Measurements from ENCODE around the gene SLC45A2.

DNA sequence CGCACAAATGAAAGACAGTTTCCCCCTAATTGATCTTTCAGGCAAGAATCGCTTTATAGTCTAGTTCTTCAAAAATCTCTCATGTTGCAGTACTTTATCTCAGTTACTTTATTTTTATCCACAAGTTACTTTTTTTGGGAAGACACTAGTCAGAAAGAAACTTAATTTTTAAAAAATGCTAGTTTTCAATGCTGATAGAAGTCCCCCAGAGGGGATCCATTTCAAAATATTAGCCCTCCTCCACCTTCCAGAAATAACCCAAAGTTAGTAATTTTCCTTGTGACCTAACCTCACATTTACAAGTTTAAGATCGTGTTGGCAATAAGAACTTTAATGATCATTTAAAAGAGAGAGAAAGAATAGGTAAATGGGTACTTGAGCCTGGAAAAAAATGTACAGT is 47.5 kb upstream of the SLC45A2 start:
- no peak for TF ChIP-seq EZH2 (IDR thresholded peaks at IDR 0.05; ENCODE audit: borderline replicate concordance, low read depth, low read length, severe bottlenecking)
- TF ChIP-seq, protein P1, sequence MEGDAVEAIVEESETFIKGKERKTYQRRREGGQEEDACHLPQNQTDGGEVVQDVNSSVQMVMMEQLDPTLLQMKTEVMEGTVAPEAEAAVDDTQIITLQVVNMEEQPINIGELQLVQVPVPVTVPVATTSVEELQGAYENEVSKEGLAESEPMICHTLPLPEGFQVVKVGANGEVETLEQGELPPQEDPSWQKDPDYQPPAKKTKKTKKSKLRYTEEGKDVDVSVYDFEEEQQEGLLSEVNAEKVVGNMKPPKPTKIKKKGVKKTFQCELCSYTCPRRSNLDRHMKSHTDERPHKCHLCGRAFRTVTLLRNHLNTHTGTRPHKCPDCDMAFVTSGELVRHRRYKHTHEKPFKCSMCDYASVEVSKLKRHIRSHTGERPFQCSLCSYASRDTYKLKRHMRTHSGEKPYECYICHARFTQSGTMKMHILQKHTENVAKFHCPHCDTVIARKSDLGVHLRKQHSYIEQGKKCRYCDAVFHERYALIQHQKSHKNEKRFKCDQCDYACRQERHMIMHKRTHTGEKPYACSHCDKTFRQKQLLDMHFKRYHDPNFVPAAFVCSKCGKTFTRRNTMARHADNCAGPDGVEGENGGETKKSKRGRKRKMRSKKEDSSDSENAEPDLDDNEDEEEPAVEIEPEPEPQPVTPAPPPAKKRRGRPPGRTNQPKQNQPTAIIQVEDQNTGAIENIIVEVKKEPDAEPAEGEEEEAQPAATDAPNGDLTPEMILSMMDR (IDR thresholded peaks at IDR 0.05; ENCODE audit: borderline replicate concordance, extremely low read depth, low read length, poor library complexity, severe bottlenecking) = no peak

All from DND-41 (cell line).